HG03064 (cell line): ENCODE results near the gene SPHK1.

Experiments
- ATAC-seq: cut with Tn5 transposase; IDR thresholded peaks from one replicate; pipeline ENCODE4 v1.9.1; 2021; ENCODE audit warnings: low read depth; ENCODE audit not compliant: unreplicated experiment

SPHK1 gene

DNA sequence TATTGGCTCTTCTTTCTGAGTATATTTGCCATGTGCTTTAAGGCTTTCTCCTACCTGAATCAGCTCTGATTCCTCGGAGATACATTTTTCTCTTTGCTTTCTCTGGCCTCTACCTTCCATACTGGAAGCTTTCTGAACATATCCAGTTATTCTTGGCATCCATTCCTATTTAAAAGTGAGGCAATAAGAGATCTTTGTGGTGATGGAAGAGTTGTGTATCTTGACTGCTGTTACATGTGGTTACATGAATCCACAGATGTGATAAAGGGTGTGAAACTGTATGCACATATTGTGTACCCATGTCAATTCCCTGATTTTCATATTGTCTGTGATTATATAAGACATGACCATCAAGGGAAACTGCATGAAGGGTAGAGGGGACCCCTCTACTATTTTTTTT is 44.1 kb downstream of the SPHK1 start:
- ATAC-seq = no peak

DNA sequence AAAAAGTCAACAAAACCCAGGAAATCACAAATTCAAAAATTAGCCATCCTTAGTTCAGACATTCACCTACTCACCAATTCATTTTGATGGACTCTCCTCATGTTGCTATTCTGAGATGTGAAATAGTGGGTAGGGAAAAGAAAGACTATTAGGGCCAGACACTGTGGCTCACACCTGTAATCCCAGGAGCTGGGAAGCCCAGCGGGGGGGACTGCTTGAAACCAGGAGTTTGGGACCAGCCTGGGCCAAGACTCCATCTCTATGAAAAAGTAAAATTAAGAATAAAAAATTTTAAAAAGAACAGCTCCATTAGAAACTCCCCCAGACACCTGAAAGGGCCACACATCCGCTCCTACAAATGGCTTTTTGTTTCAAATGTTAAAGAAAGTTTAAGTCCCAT is 47.1 kb downstream of the SPHK1 start:
- no peak for ATAC-seq

DNA sequence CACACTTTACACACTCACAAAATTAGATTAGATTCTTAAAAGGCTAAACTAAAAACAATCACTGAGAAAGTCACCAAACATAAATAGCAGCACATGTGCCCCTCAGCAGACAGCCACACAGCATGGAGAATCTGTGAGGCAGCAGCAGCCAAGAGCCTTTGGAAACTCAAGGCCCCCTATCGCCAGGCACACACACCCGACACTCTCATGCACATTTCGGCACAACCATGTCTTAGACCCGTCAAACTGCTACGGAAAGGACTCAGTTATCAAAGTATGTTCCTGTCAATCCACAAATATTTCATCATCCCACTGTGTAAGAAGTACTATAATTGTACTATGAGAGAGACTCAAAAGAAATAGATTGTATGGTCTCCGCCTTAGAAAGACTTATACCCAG is 47.6 kb downstream of the SPHK1 start:
- no peak for ATAC-seq

DNA sequence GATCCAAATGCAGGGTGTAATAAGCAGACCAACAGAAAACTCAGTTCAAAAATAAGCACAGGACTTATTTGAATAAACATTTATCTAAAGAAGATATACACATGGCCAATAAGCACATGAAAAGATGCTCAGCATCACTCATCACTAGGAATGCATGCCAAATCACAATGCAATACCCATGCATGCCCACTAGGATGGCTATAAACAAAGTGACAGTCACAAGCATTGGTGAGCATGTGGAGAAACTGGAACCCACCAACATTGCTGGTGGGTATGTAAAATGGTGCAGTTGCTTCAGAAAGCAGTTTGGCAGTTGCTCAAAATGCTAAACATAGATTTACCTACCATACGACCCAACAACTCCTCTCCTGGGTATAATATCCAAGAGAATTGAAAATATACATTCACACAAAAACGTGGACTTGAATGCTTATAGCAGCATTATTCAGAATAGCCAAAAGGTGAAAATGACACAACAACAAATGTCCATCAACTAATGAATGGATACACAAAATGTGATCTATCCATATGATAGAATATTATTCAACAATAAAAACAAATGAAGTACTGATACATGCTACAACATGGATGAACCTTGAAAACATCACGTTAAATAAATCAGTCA is 48.4 kb downstream of the SPHK1 start:
- no peak for ATAC-seq

DNA sequence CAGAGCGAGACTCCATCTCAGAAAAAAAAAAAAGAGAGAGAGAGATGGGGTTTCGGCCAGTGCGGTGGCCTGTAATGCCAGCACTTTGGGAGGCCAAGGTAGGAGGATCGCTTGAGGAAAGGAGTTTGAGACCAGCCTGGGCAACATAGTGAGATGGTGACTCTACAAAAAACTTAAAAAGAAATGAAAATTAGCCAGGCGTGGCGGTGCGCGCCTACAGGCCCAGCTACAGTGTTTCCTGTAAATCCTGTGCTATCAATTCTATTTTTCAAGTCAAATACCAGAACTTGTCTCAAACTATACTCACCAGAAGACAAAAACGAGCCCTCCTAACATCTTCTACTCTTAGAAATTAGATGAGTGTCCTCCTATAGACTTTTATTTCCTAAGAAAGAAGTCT is 49.3 kb downstream of the SPHK1 start:
- no peak for ATAC-seq

DNA sequence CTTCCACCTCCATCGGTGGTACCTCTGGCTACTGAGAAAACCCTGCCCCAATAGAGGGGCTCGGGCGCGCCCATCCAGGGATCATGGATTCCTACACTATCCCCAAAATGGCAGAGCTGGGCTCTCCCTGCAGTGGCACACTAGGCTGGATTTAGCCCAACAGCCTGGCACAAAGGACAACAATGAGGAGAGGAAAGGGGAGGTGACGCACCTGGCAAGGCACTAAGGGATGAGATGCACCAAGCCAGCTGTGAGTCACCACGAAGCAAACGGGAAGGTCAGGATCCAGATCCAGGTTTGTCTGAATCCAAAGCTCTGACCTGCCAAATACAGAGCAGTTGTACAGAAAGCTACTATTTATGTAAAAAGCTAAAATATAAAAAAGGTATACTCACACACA is 50.5 kb downstream of the SPHK1 start:
- no peak for ATAC-seq

DNA sequence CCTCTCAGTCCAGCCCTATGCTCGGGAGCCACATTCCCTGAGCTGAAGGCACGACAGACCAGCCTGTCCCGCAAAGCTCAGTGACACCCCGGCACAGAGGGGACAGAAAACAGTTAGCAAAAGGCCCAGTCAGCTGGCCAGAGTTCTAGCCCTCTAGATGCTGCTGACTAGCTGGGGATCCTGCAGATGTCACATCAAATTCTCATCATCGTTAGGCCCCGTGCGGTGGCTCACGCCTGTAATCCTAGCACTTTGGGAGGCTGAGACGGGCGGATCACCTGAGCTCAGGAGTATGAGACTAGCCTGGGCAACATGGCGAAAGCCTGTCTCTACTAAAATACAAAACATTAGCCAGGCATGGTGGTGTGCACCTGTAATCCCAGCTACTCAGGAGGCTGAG is 51.3 kb downstream of the SPHK1 start:
- ATAC-seq = no peak
